Measurements from ENCODE around the gene GALK1. TPM values are rescaled to one million over a fixed set of nuclear protein-coding genes. Genes with fewer than 3 reads are reported as not detected.

GALK1 gene
- total and polyA plus RNA-seq, 9 of the 15 experiments (the other 6 are each of a cell fraction or from before 2014, with no cell fraction given) = 0.45 to 51.6 (median 17.4) TPM

DNA sequence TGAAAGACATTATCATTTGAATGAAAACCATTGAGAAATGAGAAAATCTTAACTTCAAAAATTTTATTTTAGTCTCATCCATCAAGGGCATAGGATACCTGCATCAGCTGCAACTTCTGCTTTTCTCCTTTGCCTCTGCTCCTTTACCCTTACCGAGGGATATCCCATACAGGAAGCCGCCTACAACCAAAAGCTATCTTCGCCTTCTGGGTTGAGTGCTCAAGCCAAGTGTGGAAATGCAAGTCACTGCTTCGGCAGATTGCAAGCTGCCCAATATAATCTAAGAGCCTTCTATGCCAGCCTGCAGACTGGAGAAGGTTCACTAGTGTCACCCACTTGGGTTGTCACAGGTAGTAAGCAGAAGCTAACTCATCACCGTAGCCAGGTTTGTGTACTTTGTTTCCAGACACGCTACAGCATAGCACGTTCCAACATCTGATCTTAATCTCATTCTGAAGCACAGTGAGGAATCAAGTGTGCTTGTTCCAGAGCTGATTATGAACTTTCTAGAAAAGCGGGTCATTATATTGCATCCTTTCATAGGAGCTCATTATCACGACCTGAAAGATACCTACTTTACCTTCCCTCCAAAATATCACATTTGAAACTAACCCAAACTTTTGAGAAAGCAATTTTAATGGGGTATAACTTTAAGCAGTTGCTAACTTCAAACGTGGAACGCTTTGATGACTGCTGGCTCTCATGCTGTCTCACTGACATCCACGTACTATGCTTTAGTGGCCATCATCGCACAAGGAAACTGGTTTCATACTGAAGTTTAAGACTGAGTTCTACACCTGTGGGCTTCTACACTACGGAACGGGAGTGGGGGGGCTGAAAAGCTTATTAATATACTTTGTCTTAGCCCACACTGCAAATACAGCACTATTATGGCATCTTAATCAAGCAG, 11.6 kb upstream of the GALK1 start (continued):
- TF ChIP-seq BACH1 (tag; IDR thresholded peaks at IDR 0.05) = no peak
- TF ChIP-seq PHB (CRISPR knock-in tag; IDR thresholded peaks at IDR 0.05) = peak; percentile 7; the same call in 1 of the 2 replicates
- TF ChIP-seq, protein P1, sequence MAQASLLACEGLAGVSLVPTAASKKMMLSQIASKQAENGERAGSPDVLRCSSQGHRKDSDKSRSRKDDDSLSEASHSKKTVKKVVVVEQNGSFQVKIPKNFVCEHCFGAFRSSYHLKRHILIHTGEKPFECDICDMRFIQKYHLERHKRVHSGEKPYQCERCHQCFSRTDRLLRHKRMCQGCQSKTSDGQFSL (CRISPR knock-in tag; IDR thresholded peaks at IDR 0.05) = peak; percentile 84
- TF ChIP-seq, protein P1 (tag; IDR thresholded peaks at IDR 0.05) = peak in 1 of 2 experiments; percentile 57; a peak in 1 of 4 replicates
- TF ChIP-seq NFATC3 (IDR thresholded peaks at IDR 0.05) = 0 out of 2 replicates have a peak, but pooled peaks have one; percentile 50
- TF ChIP-seq KAT2B (IDR thresholded peaks at IDR 0.05; ENCODE audit: low read depth, low read length) = no peak
- 0 out of 2 replicates have a peak, but pooled peaks have one; percentile 22 for TF ChIP-seq MEF2D (tag; conservative IDR thresholded peaks at IDR 0.05; ENCODE audit: low read depth)
- TF ChIP-seq BRCA1 (IDR thresholded peaks at IDR 0.05) = no peak
- TF ChIP-seq BRCA1 (CRISPR knock-in tag; IDR thresholded peaks at IDR 0.05) = no peak
- TF ChIP-seq TAF1 (IDR thresholded peaks at IDR 0.05; ENCODE audit: control insufficient read depth, extremely low read depth, insufficient read depth, low read length, severe bottlenecking) = peak; percentile 77
- TF ChIP-seq, protein P2, sequence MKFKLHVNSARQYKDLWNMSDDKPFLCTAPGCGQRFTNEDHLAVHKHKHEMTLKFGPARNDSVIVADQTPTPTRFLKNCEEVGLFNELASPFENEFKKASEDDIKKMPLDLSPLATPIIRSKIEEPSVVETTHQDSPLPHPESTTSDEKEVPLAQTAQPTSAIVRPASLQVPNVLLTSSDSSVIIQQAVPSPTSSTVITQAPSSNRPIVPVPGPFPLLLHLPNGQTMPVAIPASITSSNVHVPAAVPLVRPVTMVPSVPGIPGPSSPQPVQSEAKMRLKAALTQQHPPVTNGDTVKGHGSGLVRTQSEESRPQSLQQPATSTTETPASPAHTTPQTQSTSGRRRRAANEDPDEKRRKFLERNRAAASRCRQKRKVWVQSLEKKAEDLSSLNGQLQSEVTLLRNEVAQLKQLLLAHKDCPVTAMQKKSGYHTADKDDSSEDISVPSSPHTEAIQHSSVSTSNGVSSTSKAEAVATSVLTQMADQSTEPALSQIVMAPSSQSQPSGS (CRISPR knock-in tag; IDR thresholded peaks at IDR 0.05) = no peak
- no peak for TF ChIP-seq MTA2 (IDR thresholded peaks at IDR 0.05; ENCODE audit: low read depth)
- TF ChIP-seq CCAR2 (IDR thresholded peaks at IDR 0.05; ENCODE audit: low read depth, low read length) = no peak
- no peak for TF ChIP-seq EGR1 (conservative IDR thresholded peaks at IDR 0.05)
- 0 out of 2 replicates have a peak, but pooled peaks have one; percentile 4 for TF ChIP-seq RFX1 (IDR thresholded peaks at IDR 0.05)
- TF ChIP-seq ZBTB1 (CRISPR knock-in tag; IDR thresholded peaks at IDR 0.05; ENCODE audit: borderline replicate concordance, low read depth) = no peak
- peak; percentile 38; the same call in 1 of the 2 replicates for TF ChIP-seq RB1 (IDR thresholded peaks at IDR 0.05; ENCODE audit: low read depth)
- TF ChIP-seq, protein P3, sequence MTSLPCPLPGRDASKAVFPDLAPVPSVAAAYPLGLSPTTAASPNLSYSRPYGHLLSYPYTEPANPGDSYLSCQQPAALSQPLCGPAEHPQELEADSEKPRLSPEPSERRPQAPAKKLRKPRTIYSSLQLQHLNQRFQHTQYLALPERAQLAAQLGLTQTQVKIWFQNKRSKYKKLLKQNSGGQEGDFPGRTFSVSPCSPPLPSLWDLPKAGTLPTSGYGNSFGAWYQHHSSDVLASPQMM (CRISPR knock-in tag; IDR thresholded peaks at IDR 0.05) = peak; percentile 41; the same call in 1 of the 2 replicates
- no peak for TF ChIP-seq ZKSCAN3 (CRISPR knock-in tag; IDR thresholded peaks at IDR 0.05)
- TF ChIP-seq SLC30A9 (CRISPR knock-in tag; IDR thresholded peaks at IDR 0.05) = no peak
- TF ChIP-seq MCM3 (IDR thresholded peaks at IDR 0.05) = no peak
- TF ChIP-seq PPARD (CRISPR knock-in tag; IDR thresholded peaks at IDR 0.05) = no peak
- peak in 1 of 2 experiments; percentile 63; a peak in 2 of 4 replicates for TF ChIP-seq SRF (CRISPR knock-in tag; IDR thresholded peaks at IDR 0.05)
- no peak for TF ChIP-seq ZNF778 (CRISPR knock-in tag; IDR thresholded peaks at IDR 0.05)
- TF ChIP-seq, protein P4, sequence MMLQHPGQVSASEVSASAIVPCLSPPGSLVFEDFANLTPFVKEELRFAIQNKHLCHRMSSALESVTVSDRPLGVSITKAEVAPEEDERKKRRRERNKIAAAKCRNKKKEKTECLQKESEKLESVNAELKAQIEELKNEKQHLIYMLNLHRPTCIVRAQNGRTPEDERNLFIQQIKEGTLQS (IDR thresholded peaks at IDR 0.05) = no peak
- TF ChIP-seq, protein P4 (CRISPR knock-in tag; conservative IDR thresholded peaks at IDR 0.05) = peak; percentile 69; the same call in 1 of the 2 replicates

Measured in K562 (cell line).